ENCODE data around the gene ZNF599. TPM values are rescaled to one million over a fixed set of nuclear protein-coding genes. Genes with fewer than 3 reads are reported as not detected.

The ZNF599 gene
- polyA plus RNA-seq, 1 donor (not counting 4 experiments of a cell fraction or from before 2014, with no cell fraction given): 3.6 TPM

- no peaks in the 10 kb centered on the region for H3K27me3 ChIP-seq (ENCODE audit: control insufficient read depth, extremely low read depth, insufficient read depth, low read length)
- FAIRE-seq (no peak), DNase-seq (ENCODE audit: low read depth, low spot score) (no peak)
- H3K4me1 ChIP-seq (ENCODE audit: control insufficient read depth, extremely low read depth, insufficient read depth, low read length): no peaks in the 10 kb centered on the region
- no peak overlapping the region for H3K27ac ChIP-seq (ENCODE audit: control insufficient read depth, insufficient read depth, low read length)
- dilution Hi-C loops (cut with MboI; ENCODE audit: extremely low pct_ligation_motif_present, low sequenced_read_pairs): no loop called here
- no peaks in the 10 kb centered on the region for H3K36me3 ChIP-seq (ENCODE audit: control insufficient read depth in 2 of 2, extremely low read depth in 1 of 2, insufficient read depth in 2 of 2, low read length in 2 of 2)
- H3K9me1 ChIP-seq (ENCODE audit: control insufficient read depth, extremely low read depth, insufficient read depth, low read length): no peaks in the 10 kb centered on the region
- no peak for TF ChIP-seq EZH2 (IDR thresholded peaks at IDR 0.05; ENCODE audit: low read length)
- TF ChIP-seq CTCF (optimal IDR thresholded peaks at IDR 0.05 in 1 of 3, IDR thresholded peaks at IDR 0.05 in 1 of 3, conservative IDR thresholded peaks at IDR 0.05 in 1 of 3; ENCODE audit: extremely low read depth in 1 of 3, insufficient read depth in 2 of 3, low read length in 3 of 3): no peak
- no peak overlapping the region for H3K4me2 ChIP-seq (ENCODE audit: control insufficient read depth, extremely low read depth, insufficient read depth, low read depth, low read length)
- no peak overlapping the region for H2AFZ ChIP-seq (ENCODE audit: control insufficient read depth, low read length)
- no peaks in the 10 kb centered on the region for H4K20me1 ChIP-seq (ENCODE audit: control insufficient read depth, extremely low read depth, insufficient read depth, low read length)
- no peak overlapping the region for H3K4me3 ChIP-seq (ENCODE audit: control insufficient read depth in 2 of 3, extremely low read depth in 1 of 3, insufficient read depth in 2 of 3, low read depth in 1 of 3, low read length in 3 of 3)
- no peaks in the 10 kb centered on the region for H3K9me3 ChIP-seq (ENCODE audit: control insufficient read depth, low read depth, low read length)
- H3K9ac ChIP-seq (ENCODE audit: control insufficient read depth, extremely low read depth, insufficient read depth, low read length): no peak overlapping the region
- no peaks in the 10 kb centered on the region for H3K79me2 ChIP-seq (ENCODE audit: control insufficient read depth, insufficient read depth, low read length)
Observed at GRCh38 chr19:34786236-34786635, 13.2 kb upstream of the ZNF599 start.

DNA sequence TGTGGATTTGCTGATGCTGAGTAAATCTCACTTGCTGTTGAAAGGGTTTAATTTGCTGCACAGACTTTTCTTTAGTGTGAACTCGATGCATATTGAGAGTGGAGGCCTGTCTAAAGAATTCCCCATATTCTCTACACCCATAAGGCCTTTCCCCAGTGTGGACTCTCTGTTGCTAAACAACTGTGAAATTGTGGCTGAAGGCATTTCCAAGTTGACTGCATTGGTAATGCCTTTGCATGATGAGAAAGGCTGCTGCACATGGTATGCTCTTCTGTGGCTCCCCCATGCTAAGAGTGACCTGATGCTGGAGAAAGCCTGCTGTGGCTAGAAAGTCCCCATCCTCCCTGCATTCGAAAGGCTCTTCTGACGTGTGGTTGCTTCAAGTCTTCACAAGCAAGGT is 6.6 kb upstream of the ZNF599 start:
- dilution Hi-C loops (cut with MboI; ENCODE audit: extremely low pct_ligation_motif_present, low sequenced_read_pairs): no loop called here
- H3K27ac ChIP-seq (ENCODE audit: control insufficient read depth, insufficient read depth, low read length): no peak overlapping the region
- no peak overlapping the region for H3K9ac ChIP-seq (ENCODE audit: control insufficient read depth, extremely low read depth, insufficient read depth, low read length)
- no peak for DNase-seq (ENCODE audit: low read depth, low spot score)
- no peaks in the 10 kb centered on the region for H3K9me3 ChIP-seq (ENCODE audit: control insufficient read depth, low read depth, low read length)
- no peak overlapping the region for H2AFZ ChIP-seq (ENCODE audit: control insufficient read depth, low read length)
- no peak overlapping the region for H3K4me3 ChIP-seq (ENCODE audit: control insufficient read depth in 2 of 3, extremely low read depth in 1 of 3, insufficient read depth in 2 of 3, low read depth in 1 of 3, low read length in 3 of 3)
- H4K20me1 ChIP-seq (ENCODE audit: control insufficient read depth, extremely low read depth, insufficient read depth, low read length): no peaks in the 10 kb centered on the region
- H3K9me1 ChIP-seq (ENCODE audit: control insufficient read depth, extremely low read depth, insufficient read depth, low read length): no peaks in the 10 kb centered on the region
- no peak for FAIRE-seq
- TF ChIP-seq CTCF (optimal IDR thresholded peaks at IDR 0.05 in 1 of 3, IDR thresholded peaks at IDR 0.05 in 1 of 3, conservative IDR thresholded peaks at IDR 0.05 in 1 of 3; ENCODE audit: extremely low read depth in 1 of 3, insufficient read depth in 2 of 3, low read length in 3 of 3): no peak
- TF ChIP-seq EZH2 (IDR thresholded peaks at IDR 0.05; ENCODE audit: low read length): no peak
- no peaks in the 10 kb centered on the region for H3K79me2 ChIP-seq (ENCODE audit: control insufficient read depth, insufficient read depth, low read length)
- no peaks in the 10 kb centered on the region for H3K36me3 ChIP-seq (ENCODE audit: control insufficient read depth in 2 of 2, extremely low read depth in 1 of 2, insufficient read depth in 2 of 2, low read length in 2 of 2)
- H3K4me2 ChIP-seq (ENCODE audit: control insufficient read depth, extremely low read depth, insufficient read depth, low read depth, low read length): no peak overlapping the region
- no peaks in the 10 kb centered on the region for H3K4me1 ChIP-seq (ENCODE audit: control insufficient read depth, extremely low read depth, insufficient read depth, low read length)
- no peaks in the 10 kb centered on the region for H3K27me3 ChIP-seq (ENCODE audit: control insufficient read depth, extremely low read depth, insufficient read depth, low read length)

Measured in keratinocyte (primary cell).